Fibroblast of lung (primary cell): Measurements from ENCODE around the gene ZBTB8A.

Experiments used
- CTCF ChIP-seq, 2 donors: IDR thresholded peaks in 1 of 2; conservative IDR thresholded peaks in 1 of 2; 1 replicate in 1 of 2; 2 replicates in 1 of 2; pipeline ENCODE4 v1.5.1; 2011 to 2012; ENCODE audit warnings: low read length in 2 of 2, control low read depth in 1 of 2, inconsistent platforms in 1 of 2, low read depth in 1 of 2, mild to moderate bottlenecking in 1 of 2
- EZH2 ChIP-seq: IDR thresholded peaks from 2 replicates; pipeline ENCODE4 v1.5.1; 2012; ENCODE audit warnings: low read length, control low read depth, mild to moderate bottlenecking; ENCODE audit errors: missing control alignments

GRCh38 chr1:32541064-32541566, 1.9 kb downstream of the ZBTB8A start:
- TF ChIP-seq CTCF (conservative IDR thresholded peaks at IDR 0.05 in 1 of 2, IDR thresholded peaks at IDR 0.05 in 1 of 2; ENCODE audit: low read depth in 1 of 2, low read length in 2 of 2) (no peak), EZH2 (no peak)
